SK-N-SH (cell line): ENCODE data around the gene MACROD2. TPM values are rescaled to one million over a fixed set of nuclear protein-coding genes. Genes with fewer than 3 reads are reported as not detected.

Experiments used
- CTCF ChIA-PET: fragments of 300-600, 350-600 bp; formaldehyde crosslinking; extraction: SDS; loops from one replicate; lab custom pipeline; 2021; lab: Yijun Ruan, JAX
- POLR2A ChIA-PET: fragments of 350-600 bp; sonication (Branson Sonifier 250); formaldehyde crosslinking; extraction: SDS; loops from one replicate; lab custom pipeline; 2020; ENCODE audit warnings: antibody characterized with exemption, inconsistent platforms; lab: Yijun Ruan, JAX
- DNase-seq: peaks from one replicate; pipeline ENCODE4 v3.0.0; 2012
- H2AFZ ChIP-seq: fragments of 200-600 bp; sonication (generic); 2 replicates; pipeline ENCODE4 v1.8.1; 2016; ENCODE audit warnings: antibody characterized with exemption, mild to moderate bottlenecking, low read depth
- H3F3A ChIP-seq: fragments of 200-600 bp; sonication (generic); replicated peaks from 2 replicates; pipeline ENCODE3; 2016; ENCODE audit warnings: antibody characterized with exemption, mild to moderate bottlenecking; ENCODE audit not compliant: insufficient read depth
- H3K27ac ChIP-seq, 2 experiments: fragments of 200-500 bp in 1 of 2; fragments of 200-600 bp in 1 of 2; sonication (Bioruptor generic) in 1 of 2; sonication (generic), shearing (Covaris generic) in 1 of 2; 2 replicates each; pipeline versions ENCODE4 v1.5.1 to v1.6.1; 2014 to 2016; ENCODE audit warnings: low read depth in 2 of 2, inconsistent platforms in 1 of 2, low read length in 1 of 2, mild to moderate bottlenecking in 1 of 2, mixed read lengths in 1 of 2
- H3K27me3 ChIP-seq: fragments of 200-600 bp; sonication (generic), shearing (Covaris generic); 2 replicates; pipeline ENCODE4 v1.6.1; 2016; ENCODE audit warnings: mixed run types; ENCODE audit not compliant: insufficient read depth
- H3K36me3 ChIP-seq, 2 experiments: fragments of 200-500 bp in 1 of 2; fragments of 200-600 bp in 1 of 2; sonication (Bioruptor generic) in 1 of 2; sonication (generic) in 1 of 2; replicated peaks in 1 of 2; 2 replicates each; pipeline versions ENCODE3 to v1.5.1; 2014 to 2016; ENCODE audit warnings: low read length in 1 of 2, mild to moderate bottlenecking in 1 of 2; ENCODE audit not compliant: insufficient read depth in 2 of 2, control insufficient read depth in 1 of 2
- H3K4me1 ChIP-seq, 2 experiments: fragments of 200-500 bp in 1 of 2; fragments of 200-600 bp in 1 of 2; sonication (Bioruptor generic) in 1 of 2; sonication (generic), shearing (Covaris generic) in 1 of 2; 2 replicates each; pipeline versions ENCODE4 v1.5.1 to v1.6.1; 2014 to 2016; ENCODE audit warnings: low read depth in 1 of 2, low read length in 1 of 2, mixed run types in 1 of 2; ENCODE audit not compliant: insufficient read depth in 2 of 2, control insufficient read depth in 1 of 2
- H3K4me2 ChIP-seq: fragments of 200-600 bp; sonication (generic), shearing (Covaris generic); 2 replicates; pipeline ENCODE4 v1.6.1; 2017; ENCODE audit warnings: mixed run types
- H3K4me3 ChIP-seq, 2 experiments: fragments of 200-500 bp in 1 of 2; fragments of 200-600 bp in 1 of 2; sonication (Bioruptor generic) in 1 of 2; sonication (generic), shearing (Covaris generic) in 1 of 2; 2 replicates each; pipeline versions ENCODE4 v1.5.1 to v1.8.1; 2014 to 2016; ENCODE audit warnings: low read depth in 2 of 2, inconsistent platforms in 1 of 2, low read length in 1 of 2, mild to moderate bottlenecking in 1 of 2, mixed read lengths in 1 of 2, moderate library complexity in 1 of 2
- H3K79me2 ChIP-seq: fragments of 200-600 bp; sonication (generic); 2 replicates; pipeline ENCODE4 v1.8.1; 2017; ENCODE audit warnings: mild to moderate bottlenecking; ENCODE audit not compliant: insufficient read depth
- H3K9ac ChIP-seq: fragments of 200-600 bp; sonication (generic); 2 replicates; pipeline ENCODE4 v1.6.1; 2017; ENCODE audit warnings: mixed run types
- H3K9me2 ChIP-seq: fragments of 200-600 bp; sonication (generic); 2 replicates; pipeline ENCODE4 v1.6.1; 2017; ENCODE audit warnings: mixed run types
- H3K9me3 ChIP-seq: fragments of 200-600 bp; sonication (generic); 2 replicates; pipeline ENCODE4 v1.6.1; 2017; ENCODE audit warnings: mixed run types, mild to moderate bottlenecking, moderate library complexity
- H4K20me1 ChIP-seq: fragments of 200-600 bp; sonication (generic); 2 replicates; pipeline ENCODE4 v1.6.1; 2017; ENCODE audit warnings: mild to moderate bottlenecking, mixed run types; ENCODE audit not compliant: insufficient read depth
- CHD2 ChIP-seq: fragments of 150-350 bp; IDR thresholded peaks from 2 replicates; pipeline ENCODE4 v1.6.1; 2018; ENCODE audit warnings: low read length; ENCODE audit not compliant: partially characterized antibody
- CTCF ChIP-seq: fragments of 200-600 bp; sonication (generic); IDR thresholded peaks from 2 replicates; pipeline ENCODE4 v1.6.1; 2017; ENCODE audit warnings: antibody characterized with exemption, mild to moderate bottlenecking, moderate library complexity
- ELF1 ChIP-seq: IDR thresholded peaks from 2 replicates; pipeline ENCODE4 v1.4.0; 2012
- FOSL2 ChIP-seq: IDR thresholded peaks from 2 replicates; pipeline ENCODE4 v1.4.0; 2012; ENCODE audit warnings: low read depth, mild to moderate bottlenecking, moderate library complexity, borderline replicate concordance
- GABPA ChIP-seq: IDR thresholded peaks from 2 replicates; pipeline ENCODE4 v1.4.0; 2012; ENCODE audit warnings: low read depth, mild to moderate bottlenecking
- GATA2 ChIP-seq: sonication (generic); formaldehyde crosslinking; IDR thresholded peaks from 2 replicates; pipeline ENCODE4 v1.5.0; 2020; ENCODE audit warnings: mild to moderate bottlenecking, missing genetic modification reagents
- JUND ChIP-seq: IDR thresholded peaks from 2 replicates; pipeline ENCODE4 v1.4.0; 2012
- RCOR1 ChIP-seq: fragments of 150-350 bp; IDR thresholded peaks from 2 replicates; pipeline ENCODE4 v1.6.1; 2017; ENCODE audit warnings: antibody characterized with exemption, low read length
- RXRA ChIP-seq: IDR thresholded peaks from 2 replicates; pipeline ENCODE4 v1.4.0; 2012; ENCODE audit warnings: low read depth, mild to moderate bottlenecking, borderline replicate concordance
- SMC3 ChIP-seq: IDR thresholded peaks from 2 replicates; pipeline ENCODE4 v1.6.1; 2012; ENCODE audit warnings: low read depth, low read length, improper control_type of control experiment
- TAF1 ChIP-seq: IDR thresholded peaks from 2 replicates; pipeline ENCODE4 v1.6.1; 2012; ENCODE audit warnings: low read depth, mild to moderate bottlenecking, low read length, moderate library complexity, borderline replicate concordance
- ZBTB33 ChIP-seq: IDR thresholded peaks from 2 replicates; pipeline ENCODE4 v1.4.0; 2012; ENCODE audit warnings: low read depth, borderline replicate concordance
- WGBS: methylation state at CpG from one replicate; pipeline ENCODE4 v1.1.6; 2017; ENCODE audit warnings: low lambda C conversion rate; 5-methylcytosine and 5-hydroxymethylcytosine counted together
- polyA plus RNA-seq, 3 experiments: library from polyadenylated mRNA; depleted of rRNA; stranded (reverse); fragments of >200 nt; gene quantifications; 2 replicates each; pipeline ENCODE4 v1.2.3, GENCODE V29; 2012
- TF ChIP-seq, protein P1 (sequence below): fragments of 150-350 bp; IDR thresholded peaks from 2 replicates; pipeline ENCODE4 v1.6.1; 2016; ENCODE audit warnings: mild to moderate bottlenecking, low read depth, low read length

The MACROD2 gene
- polyA plus RNA-seq, 1 of the 3 experiments (the other 2 are of a cell fraction): 0.33 TPM

DNA sequence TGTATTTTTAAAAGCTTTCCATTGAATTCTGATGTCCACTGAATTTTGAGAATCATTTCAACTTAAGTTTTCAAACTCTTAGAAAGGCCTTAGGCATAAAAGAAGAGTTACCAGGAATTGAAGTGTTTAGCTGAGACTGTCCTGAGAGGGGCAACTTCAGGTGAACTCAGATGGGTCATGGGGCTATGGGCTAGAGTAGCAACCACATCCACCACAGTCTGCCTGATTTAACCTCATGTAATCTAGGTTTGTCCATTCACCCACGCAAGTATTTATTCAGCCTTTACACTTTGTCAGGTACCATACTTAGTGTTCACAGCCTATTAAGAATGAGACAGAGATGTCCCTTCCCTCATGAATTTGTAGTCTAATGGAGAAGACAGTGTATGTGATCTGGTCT is 2076.9 kb downstream of the MACROD2 start:
- POLR2A ChIA-PET: no interaction called here

More for the DNA sequence above, 2076.9 kb downstream of the MACROD2 start:
- H3K9me3 ChIP-seq: no peaks in the 10 kb centered on the region
- H3K4me1 ChIP-seq: no peaks in the 10 kb centered on the region; a peak in 1 of 4 replicates
- no peaks in the 10 kb centered on the region for H3K79me2 ChIP-seq
- no peaks in the 10 kb centered on the region for H3K36me3 ChIP-seq
- H3K27me3 ChIP-seq: no peaks in the 10 kb centered on the region
- TF ChIP-seq GABPA: no peak
- no peak for TF ChIP-seq CHD2
- no peak for TF ChIP-seq TAF1
- TF ChIP-seq ELF1: no peak
- TF ChIP-seq SMC3: no peak
- no peak for TF ChIP-seq JUND
- no peak for TF ChIP-seq CTCF
- no peak for TF ChIP-seq ZBTB33
- no peak for TF ChIP-seq RCOR1
- TF ChIP-seq FOSL2: no peak
- TF ChIP-seq GATA2: no peak
- TF ChIP-seq, protein P1, sequence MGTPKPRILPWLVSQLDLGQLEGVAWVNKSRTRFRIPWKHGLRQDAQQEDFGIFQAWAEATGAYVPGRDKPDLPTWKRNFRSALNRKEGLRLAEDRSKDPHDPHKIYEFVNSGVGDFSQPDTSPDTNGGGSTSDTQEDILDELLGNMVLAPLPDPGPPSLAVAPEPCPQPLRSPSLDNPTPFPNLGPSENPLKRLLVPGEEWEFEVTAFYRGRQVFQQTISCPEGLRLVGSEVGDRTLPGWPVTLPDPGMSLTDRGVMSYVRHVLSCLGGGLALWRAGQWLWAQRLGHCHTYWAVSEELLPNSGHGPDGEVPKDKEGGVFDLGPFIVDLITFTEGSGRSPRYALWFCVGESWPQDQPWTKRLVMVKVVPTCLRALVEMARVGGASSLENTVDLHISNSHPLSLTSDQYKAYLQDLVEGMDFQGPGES: no peak
- TF ChIP-seq RXRA: no peak
- CTCF ChIA-PET: no interaction called here
- 50% methylated on average over 1 of the region's 1 CpG for WGBS
- no peak overlapping the region for H3K9ac ChIP-seq
- no peaks in the 10 kb centered on the region for H3F3A ChIP-seq
- no peaks in the 10 kb centered on the region for H3K9me2 ChIP-seq
- no peak overlapping the region for H3K4me2 ChIP-seq
- H3K4me3 ChIP-seq: no peak overlapping the region
- no peaks in the 10 kb centered on the region for H4K20me1 ChIP-seq
- no peak for DNase-seq
- no peak overlapping the region for H3K27ac ChIP-seq
- H2AFZ ChIP-seq: no peak overlapping the region
